Stimulated activated CD4-positive, alpha-beta T cell treated with anti-CD3 and anti-CD28 coated beads, Interleukin-4, amount 100 ng/mL, for 48 hours (primary cell): ENCODE results near the gene CPEB2.

ENCODE experiments used
- DNase-seq, 2 donors: peaks; one replicate each; pipeline ENCODE4 v3.0.0-alpha.2; 2020; ENCODE audit warnings: low read depth in 2 of 2

Gene CPEB2

DNA sequence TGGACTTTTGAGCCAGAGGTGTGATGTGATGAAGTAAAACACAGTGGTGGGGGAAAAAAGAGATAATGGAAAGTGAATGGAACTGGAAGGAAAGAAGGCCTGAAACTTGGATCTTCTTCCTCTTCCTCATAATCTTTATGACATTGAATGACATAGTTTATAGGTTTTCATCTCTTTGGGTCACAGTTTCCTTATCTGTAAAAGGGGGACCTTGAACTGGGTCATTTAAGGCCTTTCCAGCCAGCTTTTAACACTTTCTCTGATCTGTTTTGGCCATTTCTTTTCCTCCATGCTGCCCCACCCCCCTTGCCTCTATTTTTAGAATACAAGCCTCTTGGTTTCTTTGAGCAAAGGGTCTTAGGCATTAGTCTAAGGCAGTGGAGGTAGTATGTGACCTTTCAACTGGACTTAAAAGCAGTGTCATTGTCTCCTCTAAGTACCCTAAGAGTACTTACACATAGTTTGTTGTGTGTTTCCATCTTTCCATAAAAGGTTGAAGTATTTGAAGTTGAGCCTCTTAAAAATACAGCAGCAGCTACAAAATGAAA, 7.8 kb downstream of the CPEB2 start:
- no peak for DNase-seq

DNA sequence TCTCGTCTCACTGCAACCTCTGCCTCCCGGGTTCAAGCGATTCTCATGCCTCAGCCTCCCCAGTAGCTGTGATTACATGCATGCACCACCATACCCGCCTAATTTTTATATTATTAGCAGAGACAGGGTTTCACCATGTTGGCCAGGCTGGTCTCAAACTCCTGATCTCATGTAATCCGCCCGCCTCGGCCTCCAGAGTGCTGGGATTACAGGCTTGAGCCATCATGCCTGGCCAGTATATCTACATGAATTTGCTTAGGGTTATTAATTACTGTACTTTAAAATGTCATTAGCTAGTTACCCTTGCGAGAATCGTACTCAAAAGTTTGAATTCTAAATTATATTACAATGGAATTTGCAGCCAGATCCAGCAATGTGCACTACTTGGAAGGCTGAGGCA, 8.9 kb downstream of the CPEB2 start:
- DNase-seq = no peak

- DNase-seq = no peak
Observed at GRCh38 chr4:15012017-15012788, 9.9 kb downstream of the CPEB2 start.

- no peak for DNase-seq
Observed at GRCh38 chr4:15013585-15013984, 11.3 kb downstream of the CPEB2 start.

- DNase-seq = no peak
Observed at GRCh38 chr4:15015170-15015569, 12.9 kb downstream of the CPEB2 start.

- DNase-seq = no peak
Observed at GRCh38 chr4:15018361-15018760, 16.1 kb downstream of the CPEB2 start.

- DNase-seq = no peak
Observed at GRCh38 chr4:15020502-15021286, 18.4 kb downstream of the CPEB2 start.

DNA sequence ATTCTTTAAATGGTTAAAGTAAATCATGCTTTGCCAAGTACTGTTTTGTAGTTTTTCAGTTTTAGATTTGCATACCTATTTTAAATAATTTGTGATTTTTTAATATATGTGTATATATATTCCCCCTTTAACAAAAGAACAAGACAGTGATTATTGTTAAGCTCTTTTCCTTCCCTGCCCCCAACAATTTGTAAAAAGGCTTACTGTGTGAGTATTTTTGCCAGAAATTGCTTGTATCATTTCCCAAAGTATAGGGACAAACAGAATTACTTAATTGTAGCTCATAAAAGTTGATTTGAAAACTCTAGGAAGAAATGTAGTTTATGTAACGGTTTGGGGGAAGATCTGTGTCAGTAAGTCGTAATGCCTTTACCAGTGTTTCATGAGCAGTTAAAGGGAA, 19.0 kb downstream of the CPEB2 start:
- no peak for DNase-seq

DNA sequence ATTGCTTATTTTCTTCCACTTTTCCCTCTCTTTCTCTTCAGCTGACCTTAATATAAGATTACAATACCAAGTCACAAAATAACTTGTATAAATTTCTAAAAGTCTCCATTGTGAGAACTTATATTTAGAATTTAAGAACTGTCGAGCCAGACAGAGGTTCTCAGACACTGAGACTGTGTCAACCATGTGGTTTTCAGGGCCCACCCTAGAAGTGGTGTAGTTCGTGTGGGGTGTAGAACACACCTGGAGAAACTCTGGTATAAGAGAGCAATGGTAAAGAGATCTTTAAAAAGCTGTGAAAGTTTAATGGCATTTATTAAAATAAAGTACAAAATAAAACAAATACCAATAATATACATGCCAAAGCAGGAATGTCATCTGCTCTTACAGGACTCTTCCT, 19.7 kb downstream of the CPEB2 start:
- DNase-seq = no peak

GRCh38 chr4:15024386-15024785, 22.1 kb downstream of the CPEB2 start:
- no peak for DNase-seq

- no peak for DNase-seq
Observed at GRCh38 chr4:15025693-15026092, 23.4 kb downstream of the CPEB2 start.

DNA sequence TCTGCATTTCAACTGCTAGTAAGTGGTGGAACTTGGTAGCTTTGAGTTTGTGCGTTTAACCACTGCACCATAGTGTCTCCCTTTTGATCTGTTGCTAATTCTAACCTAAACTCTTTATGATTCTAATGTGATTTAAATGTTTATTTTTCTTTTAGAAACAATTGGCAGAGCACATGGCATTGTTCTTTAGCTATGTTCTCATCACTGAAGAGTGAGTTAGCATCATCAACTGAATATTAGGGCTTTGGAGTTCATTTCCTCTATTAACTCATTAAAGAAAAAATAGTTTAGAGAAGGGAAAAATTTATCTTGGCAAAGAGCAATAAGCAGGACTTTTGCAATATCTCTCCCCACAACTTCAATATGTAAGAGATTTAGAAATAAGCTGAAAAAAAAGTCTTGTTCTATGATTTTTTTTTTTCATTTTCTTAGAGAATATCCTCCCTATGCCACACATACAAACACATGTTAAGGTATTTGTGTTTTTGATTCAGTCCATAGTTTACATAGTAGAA, 25.7 kb downstream of the CPEB2 start:
- DNase-seq = no peak

GRCh38 chr4:15031197-15031596, 28.9 kb downstream of the CPEB2 start:
- no peak for DNase-seq

- no peak for DNase-seq
Observed at GRCh38 chr4:15031993-15032675, 29.9 kb downstream of the CPEB2 start.

- no peak for DNase-seq
Observed at GRCh38 chr4:15034071-15034764, 31.9 kb downstream of the CPEB2 start.

GRCh38 chr4:15035159-15035558, 32.9 kb downstream of the CPEB2 start:
- DNase-seq = no peak

DNA sequence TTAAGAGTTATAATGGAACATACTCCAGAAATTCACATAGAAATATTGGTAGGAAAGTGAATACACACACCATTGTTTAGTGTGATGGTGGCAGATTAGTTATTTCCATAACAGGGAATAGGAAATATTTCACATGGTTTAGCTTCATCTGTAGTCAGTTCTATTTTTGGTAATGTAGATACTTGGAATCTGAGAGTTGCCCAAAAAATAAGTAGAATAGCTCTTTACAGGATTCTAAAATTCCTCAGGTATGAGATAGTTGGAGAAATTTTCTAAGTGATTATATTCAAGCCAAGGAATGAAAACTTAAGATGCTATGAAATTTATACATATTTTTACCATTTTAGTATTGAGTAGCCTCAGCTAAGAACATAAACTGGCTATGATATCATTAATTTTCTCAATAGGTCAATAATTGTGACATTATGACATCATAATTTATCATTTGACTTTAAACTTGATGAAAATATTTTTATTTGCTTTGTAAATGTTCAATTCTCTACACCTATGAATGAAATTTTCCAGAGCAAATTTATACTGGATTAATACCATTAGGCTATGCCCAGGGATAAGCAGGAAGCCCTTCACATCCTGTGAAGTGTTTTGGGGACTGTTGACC, 35.8 kb downstream of the CPEB2 start:
- no peak for DNase-seq

DNA sequence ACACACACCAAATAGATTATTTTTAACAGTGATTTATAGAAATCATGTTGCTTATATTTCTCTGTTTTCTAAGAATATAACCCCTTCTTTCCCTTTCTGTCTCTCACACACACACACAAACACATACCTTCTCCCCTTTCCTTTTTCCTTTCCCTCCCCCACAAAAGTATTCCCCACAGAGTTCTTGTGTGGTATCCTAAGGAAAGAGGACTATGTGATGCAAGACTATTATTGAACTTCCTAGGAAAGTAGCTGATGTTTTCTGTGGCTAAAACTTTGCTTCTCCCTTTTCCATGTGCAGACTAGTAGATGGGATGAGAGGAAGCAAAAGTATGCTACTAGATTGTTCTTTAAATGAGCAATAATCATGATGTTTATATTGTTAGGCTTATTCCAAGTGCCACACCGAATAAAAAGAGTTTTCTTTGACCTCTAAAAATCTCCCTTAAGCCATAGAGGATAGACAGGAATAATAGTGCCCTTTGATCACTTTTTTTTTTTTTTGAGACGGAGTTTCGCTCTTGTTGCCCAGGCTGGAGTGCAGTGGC, 38.7 kb downstream of the CPEB2 start:
- no peak for DNase-seq

DNA sequence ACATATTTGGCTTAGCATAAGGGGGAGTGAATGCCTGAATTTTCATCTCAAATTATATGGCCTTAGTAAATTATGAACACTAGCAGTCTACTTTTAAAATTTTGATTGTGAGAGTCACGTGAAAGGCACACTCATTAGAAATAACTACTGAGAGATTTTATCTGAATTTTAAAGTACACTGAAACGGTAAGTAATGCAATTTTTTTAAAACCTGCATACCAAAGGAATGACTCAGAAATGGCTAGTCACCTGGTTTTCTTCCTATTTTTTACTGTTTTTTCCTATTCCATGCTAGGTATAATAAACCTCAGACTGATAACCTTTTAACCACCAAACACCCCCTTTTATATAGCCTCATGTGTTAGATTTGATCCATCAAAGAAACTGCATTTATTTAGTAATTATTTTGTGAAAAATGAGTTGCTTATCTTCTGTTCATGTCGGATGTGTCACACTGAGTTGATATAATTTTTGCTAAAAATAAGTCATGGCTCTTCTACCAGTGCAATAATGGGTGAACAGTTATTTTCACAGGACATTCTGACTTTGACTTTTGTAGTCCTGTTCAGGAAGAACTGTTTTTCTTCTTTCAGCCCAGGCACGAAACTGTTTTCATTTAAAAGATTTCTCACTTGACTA, 40.4 kb downstream of the CPEB2 start:
- DNase-seq = no peak

DNA sequence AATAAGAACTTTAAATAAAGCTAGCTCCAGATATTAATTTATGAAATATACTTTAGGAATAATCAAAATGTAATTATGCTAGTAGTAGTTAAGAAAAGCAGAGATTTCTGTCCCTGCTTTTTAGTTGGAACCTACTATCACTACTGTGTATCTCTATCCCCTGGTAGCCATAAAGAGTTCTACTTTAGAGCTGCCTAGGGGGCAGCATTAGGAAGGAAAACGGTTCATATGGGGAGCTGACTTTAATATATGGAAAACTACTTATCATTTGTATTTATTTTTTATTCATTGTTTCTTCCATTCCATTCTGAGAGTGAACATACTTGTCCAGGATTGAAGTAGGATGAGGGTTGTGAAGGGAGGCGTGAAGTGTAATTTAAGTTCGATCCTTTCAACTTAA, 40.9 kb downstream of the CPEB2 start:
- DNase-seq = no peak
